Colonic mucosa (tissue), 4 donors: ENCODE results near the gene SUSD1. TPM values are rescaled to one million over a fixed set of nuclear protein-coding genes. Genes with fewer than 3 reads are reported as not detected.
A peak's percentile ranks its signal among the peaks of the same experiment; 100 is the strongest.

Experiments used
- DNase-seq: peaks from one replicate; pipeline ENCODE4 v3.0.0-alpha.2; 2020
- H3K27ac ChIP-seq: fragments of 200-600 bp; one replicate; pipeline ENCODE4 v1.8.0; 2021
- H3K27me3 ChIP-seq: fragments of 200-600 bp; one replicate; pipeline ENCODE4 v1.8.0; 2021
- H3K36me3 ChIP-seq: fragments of 200-600 bp; one replicate; pipeline ENCODE4 v1.8.0; 2021
- H3K4me1 ChIP-seq: fragments of 200-600 bp; one replicate; pipeline ENCODE4 v1.8.0; 2021; ENCODE audit warnings: mild to moderate bottlenecking
- H3K4me3 ChIP-seq: fragments of 200-600 bp; one replicate; pipeline ENCODE4 v1.8.0; 2021
- H3K9ac ChIP-seq, 2 donors: one replicate each; pipeline ENCODE4 v1.7.0; 2013; ENCODE audit warnings: control low read depth in 2 of 2, low read depth in 2 of 2, low read length in 2 of 2
- H3K9me3 ChIP-seq: fragments of 200-600 bp; one replicate; pipeline ENCODE4 v1.8.0; 2021
- intact Hi-C: fragments of 100-400 bp; cut with DNase I; formaldehyde crosslinking; loops from one replicate; pipeline ENCODE4 v1.14.1; 2022
- total RNA-seq, 2 donors: library from RNA; stranded (reverse); fragmentation: NEBNext Ultra II Directional in 1 of 2; extraction: Animal tissue kit (Norgen Biotek cat#: 25700) in 1 of 2; gene quantifications; one replicate each; pipeline ENCODE4 v1.2.1, GENCODE V29; 2021
- TF ChIP-seq, protein P1 (sequence below): fragments of 200-600 bp; IDR thresholded peaks from one replicate; pipeline ENCODE4 v1.8.0; 2022; ENCODE audit warnings: antibody characterized with exemption, mild to moderate bottlenecking
- donor health status: healthy.
- donor health status: DM: no; HTN: no; CAD: no.
- donor health status: DM: no; HTN: no; CAD: no.

The SUSD1 gene
- total RNA-seq, 2 donors from 2014 or later, result 23.3 to 25.1 TPM

- Histone ChIP-seq H3K27ac (peak overlapping the region; percentile 29), H3K36me3 (no peaks in the 10 kb centered on the region), H3K9me3 (no peaks in the 10 kb centered on the region), H3K9ac (peak overlapping the region in 1 of 2 donors; percentile 53), H3K4me3 (no peak overlapping the region), H3K27me3 (no peaks in the 10 kb centered on the region), H3K4me1 (no peaks in the 10 kb centered on the region)
- TF ChIP-seq, protein P1, sequence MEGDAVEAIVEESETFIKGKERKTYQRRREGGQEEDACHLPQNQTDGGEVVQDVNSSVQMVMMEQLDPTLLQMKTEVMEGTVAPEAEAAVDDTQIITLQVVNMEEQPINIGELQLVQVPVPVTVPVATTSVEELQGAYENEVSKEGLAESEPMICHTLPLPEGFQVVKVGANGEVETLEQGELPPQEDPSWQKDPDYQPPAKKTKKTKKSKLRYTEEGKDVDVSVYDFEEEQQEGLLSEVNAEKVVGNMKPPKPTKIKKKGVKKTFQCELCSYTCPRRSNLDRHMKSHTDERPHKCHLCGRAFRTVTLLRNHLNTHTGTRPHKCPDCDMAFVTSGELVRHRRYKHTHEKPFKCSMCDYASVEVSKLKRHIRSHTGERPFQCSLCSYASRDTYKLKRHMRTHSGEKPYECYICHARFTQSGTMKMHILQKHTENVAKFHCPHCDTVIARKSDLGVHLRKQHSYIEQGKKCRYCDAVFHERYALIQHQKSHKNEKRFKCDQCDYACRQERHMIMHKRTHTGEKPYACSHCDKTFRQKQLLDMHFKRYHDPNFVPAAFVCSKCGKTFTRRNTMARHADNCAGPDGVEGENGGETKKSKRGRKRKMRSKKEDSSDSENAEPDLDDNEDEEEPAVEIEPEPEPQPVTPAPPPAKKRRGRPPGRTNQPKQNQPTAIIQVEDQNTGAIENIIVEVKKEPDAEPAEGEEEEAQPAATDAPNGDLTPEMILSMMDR, result no peak
- DNase-seq, result no peak
- intact Hi-C loops, result no loop called here
Observed at GRCh38 chr9:112162621-112163413, 12.3 kb downstream of the SUSD1 start.

DNA sequence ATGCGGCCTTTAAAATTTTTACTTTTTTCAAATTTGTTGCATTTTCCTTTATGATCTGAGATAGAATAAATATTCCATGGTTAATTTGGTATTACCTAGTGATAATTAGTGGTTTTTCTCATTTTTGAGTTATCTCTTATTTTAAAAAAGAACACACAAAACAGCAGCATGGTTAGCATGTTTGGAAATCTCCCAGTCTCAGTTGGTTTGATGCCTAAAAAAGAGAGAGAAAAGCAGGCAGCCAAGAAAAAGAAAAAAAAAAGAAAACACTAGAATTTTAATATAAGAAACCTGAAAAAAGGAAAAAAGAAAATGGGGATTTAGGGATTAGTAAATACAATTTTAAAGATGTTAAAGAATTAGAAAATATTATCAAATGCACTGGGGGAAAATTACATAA, 15.3 kb downstream of the SUSD1 start:
- no peaks in the 10 kb centered on the region for H3K9me3 ChIP-seq
- no peak overlapping the region for H3K4me3 ChIP-seq
- no peak overlapping the region for H3K9ac ChIP-seq
- intact Hi-C loops, result no loop called here
- H3K4me1 ChIP-seq, result no peaks in the 10 kb centered on the region
- TF ChIP-seq, protein P1, result no peak
- H3K36me3 ChIP-seq, result no peaks in the 10 kb centered on the region
- no peaks in the 10 kb centered on the region for H3K27me3 ChIP-seq
- no peak for DNase-seq
- no peak overlapping the region for H3K27ac ChIP-seq

GRCh38 chr9:112158656-112159367, 16.3 kb downstream of the SUSD1 start:
- no peak overlapping the region for H3K27ac ChIP-seq
- intact Hi-C loops, result no loop called here
- H3K36me3 ChIP-seq, result no peaks in the 10 kb centered on the region
- no peak overlapping the region for H3K4me3 ChIP-seq
- no peak overlapping the region for H3K9ac ChIP-seq
- no peaks in the 10 kb centered on the region for H3K4me1 ChIP-seq
- no peaks in the 10 kb centered on the region for H3K27me3 ChIP-seq
- TF ChIP-seq, protein P1, result no peak
- DNase-seq, result no peak
- H3K9me3 ChIP-seq, result no peaks in the 10 kb centered on the region

DNA sequence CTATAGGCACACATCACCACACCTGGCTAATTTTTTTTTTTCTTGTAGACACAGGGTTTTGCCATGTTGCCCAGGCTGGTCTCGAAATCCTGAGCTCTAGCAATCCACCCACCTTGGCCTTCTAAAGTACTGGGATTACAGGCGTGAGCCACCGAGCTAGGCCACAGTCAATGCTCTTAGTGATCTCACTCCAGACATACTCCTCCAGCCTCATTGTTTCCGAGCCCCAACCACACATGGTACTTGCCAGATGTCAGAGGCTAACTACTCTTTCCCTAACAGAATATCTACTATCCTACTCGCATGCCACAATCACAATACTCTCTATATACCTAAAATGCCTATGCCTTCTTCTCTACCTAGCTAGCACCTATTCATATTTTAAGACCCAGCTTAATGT, 17.1 kb downstream of the SUSD1 start:
- no peaks in the 10 kb centered on the region for H3K27me3 ChIP-seq
- intact Hi-C loops, result no loop called here
- no peaks in the 10 kb centered on the region for H3K9me3 ChIP-seq
- H3K27ac ChIP-seq, result no peak overlapping the region
- no peak overlapping the region for H3K4me3 ChIP-seq
- H3K4me1 ChIP-seq, result no peaks in the 10 kb centered on the region
- DNase-seq, result no peak
- no peak overlapping the region for H3K9ac ChIP-seq
- TF ChIP-seq, protein P1, result no peak
- H3K36me3 ChIP-seq, result no peaks in the 10 kb centered on the region

- intact Hi-C loops, result no loop called here
Observed at GRCh38 chr9:112157087-112157486, 18.0 kb downstream of the SUSD1 start.

More at GRCh38 chr9:112157087-112157486, 18.0 kb downstream of the SUSD1 start:
- no peaks in the 10 kb centered on the region for H3K4me1 ChIP-seq
- no peak overlapping the region for H3K27ac ChIP-seq
- TF ChIP-seq, protein P1, result no peak
- H3K9me3 ChIP-seq, result no peaks in the 10 kb centered on the region
- no peak overlapping the region for H3K4me3 ChIP-seq
- no peaks in the 10 kb centered on the region for H3K27me3 ChIP-seq
- H3K36me3 ChIP-seq, result no peaks in the 10 kb centered on the region
- no peak for DNase-seq
- no peak overlapping the region for H3K9ac ChIP-seq
